B cell (primary cell): ENCODE measurements around the gene LGI2. TPM values are rescaled to one million over a fixed set of nuclear protein-coding genes. Genes with fewer than 3 reads are reported as not detected.

Experiments
- ATAC-seq: fragments of 200-7000 bp; cut with Tn5 transposase; one replicate; pipeline ENCODE4 v1.10.0; 2021; ENCODE audit warnings: low read depth, mild to moderate bottlenecking, moderate number of reproducible peaks, moderate library complexity
- CTCF ChIA-PET: fragments of 350-600 bp; sonication (Branson Sonifier 250); formaldehyde crosslinking; loops from one replicate; lab custom pipeline; 2021; ENCODE audit warnings: antibody characterized with exemption, inconsistent platforms; lab: Charles Lee
- POLR2A ChIA-PET: fragments of 350-600 bp; sonication (Branson Sonifier 250); formaldehyde crosslinking; loops from one replicate; lab custom pipeline; 2021; ENCODE audit warnings: antibody characterized with exemption; lab: Charles Lee
- DNase-seq: peaks from one replicate; pipeline ENCODE4 v3.0.0; 2013
- H2AFZ ChIP-seq: 2 replicates; pipeline ENCODE4 v1.6.1; 2012; ENCODE audit warnings: mild to moderate bottlenecking, low read depth, low read length; ENCODE audit not compliant: insufficient read depth, poor library complexity, severe bottlenecking
- H3K27ac ChIP-seq, 2 donors: 1 replicate in 1 of 2; 2 replicates in 1 of 2; pipeline ENCODE4 v1.5.1; 2012 to 2013; ENCODE audit warnings: low read length in 2 of 2, mild to moderate bottlenecking in 2 of 2, moderate library complexity in 1 of 2
- H3K27me3 ChIP-seq, 4 experiments: fragments of 200-600 bp in 1 of 4; sonication (generic) in 1 of 4; replicated peaks in 1 of 4; 1 replicate in 2 of 4; 2 replicates in 2 of 4; pipeline versions ENCODE4 v1.6.1 to v1.7.0; 2013 to 2016; ENCODE audit warnings: low read length in 3 of 4, mild to moderate bottlenecking in 2 of 4, mixed read lengths in 1 of 4, moderate library complexity in 1 of 4; ENCODE audit not compliant: insufficient read depth in 4 of 4, control insufficient read depth in 3 of 4; ENCODE audit errors: control extremely low read depth in 1 of 4
- H3K36me3 ChIP-seq, 2 experiments: replicated peaks in 1 of 2; 1 replicate in 1 of 2; 2 replicates in 1 of 2; pipeline versions ENCODE4 v1.6.1 to v1.7.1; 2013; ENCODE audit warnings: low read length in 1 of 2; ENCODE audit not compliant: insufficient read depth in 2 of 2, control insufficient read depth in 1 of 2; ENCODE audit errors: control extremely low read depth in 1 of 2, extremely low read depth in 1 of 2
- H3K4me1 ChIP-seq, 2 donors: fragments of 200-600 bp in 1 of 2; sonication (generic) in 1 of 2; 1 replicate in 1 of 2; 2 replicates in 1 of 2; pipeline versions ENCODE4 v1.5.1 to v1.6.1; 2013 to 2017; ENCODE audit warnings: low read length in 2 of 2; ENCODE audit not compliant: control insufficient read depth in 2 of 2, insufficient read depth in 2 of 2
- H3K4me2 ChIP-seq: replicated peaks from 2 replicates; pipeline ENCODE3; 2012; ENCODE audit warnings: mild to moderate bottlenecking, low read depth, low read length; ENCODE audit not compliant: poor library complexity, severe bottlenecking
- H3K4me3 ChIP-seq, 5 experiments: fragments of 200-600 bp in 1 of 5; sonication (generic) in 1 of 5; 1 replicate in 3 of 5; 2 replicates in 2 of 5; pipeline versions ENCODE4 v1.5.1 to v1.7.0; 2011 to 2016; ENCODE audit warnings: low read length in 4 of 5, mild to moderate bottlenecking in 4 of 5, low read depth in 2 of 5, control low read depth in 1 of 5, moderate library complexity in 1 of 5; ENCODE audit not compliant: insufficient read depth in 1 of 5; ENCODE audit errors: control extremely low read depth in 1 of 5, extremely low read depth in 1 of 5
- H3K79me2 ChIP-seq: fragments of 200-600 bp; sonication (generic); one replicate; pipeline ENCODE4 v1.6.0; 2016; ENCODE audit warnings: low read length; ENCODE audit not compliant: control insufficient read depth, insufficient read depth
- H3K9ac ChIP-seq: fragments of 200-600 bp; sonication (generic); 2 replicates; pipeline ENCODE4 v1.6.1; 2017; ENCODE audit warnings: mild to moderate bottlenecking, low read length, moderate library complexity
- H3K9me3 ChIP-seq, 3 donors: one replicate each; pipeline versions ENCODE4 v1.6.1 to v1.7.1; 2013; ENCODE audit warnings: low read length in 2 of 3; ENCODE audit not compliant: control insufficient read depth in 2 of 3, insufficient read depth in 1 of 3; ENCODE audit errors: control extremely low read depth in 1 of 3
- H4K20me1 ChIP-seq: 2 replicates; pipeline ENCODE4 v1.6.0; 2012; ENCODE audit warnings: mild to moderate bottlenecking, low read length; ENCODE audit not compliant: insufficient read depth, control insufficient read depth, poor library complexity, severe bottlenecking
- H3K27ac Mint-ChIP-seq: one replicate; pipeline ENCODE4 v1.8.0; 2021; ENCODE audit warnings: mixed read lengths
- H3K27me3 Mint-ChIP-seq: one replicate; pipeline ENCODE4 v1.8.0; 2021; ENCODE audit warnings: mixed read lengths
- H3K4me1 Mint-ChIP-seq: one replicate; pipeline ENCODE4 v1.8.0; 2021; ENCODE audit warnings: mixed read lengths
- H3K4me3 Mint-ChIP-seq: one replicate; pipeline ENCODE4 v1.8.0; 2021; ENCODE audit warnings: mixed read lengths
- H3K9me3 Mint-ChIP-seq: one replicate; pipeline ENCODE4 v1.8.0; 2022; ENCODE audit warnings: mixed read lengths; ENCODE audit not compliant: insufficient read depth
- EZH2 ChIP-seq: IDR thresholded peaks from 2 replicates; pipeline ENCODE4 v1.6.1; 2012; ENCODE audit warnings: borderline replicate concordance, low read depth, mild to moderate bottlenecking, moderate library complexity, low read length; ENCODE audit not compliant: insufficient read depth, poor library complexity, severe bottlenecking
- WGBS: methylation state at CpG from one replicate; pipeline ENCODE4 v1.1.5; 2013; ENCODE audit warnings: missing lambda C conversion rate; ENCODE audit not compliant: insufficient coverage; 5-methylcytosine and 5-hydroxymethylcytosine counted together
- intact Hi-C: fragments of 100-400 bp; cut with micrococcal nuclease; formaldehyde crosslinking; loops from one replicate; pipeline ENCODE4 v1.10.0; 2022
- polyA plus RNA-seq: library from polyadenylated mRNA; depleted of rRNA; stranded (reverse); fragments of >200 nt; gene quantifications from 2 replicates; pipeline ENCODE4 v1.2.3, GENCODE V29; 2012
- total RNA-seq, 2 donors: library from RNA; stranded (reverse); fragments of 120-200 nt in 1 of 2; gene quantifications; 1 replicate in 1 of 2; 2 replicates in 1 of 2; pipeline versions ENCODE4 v1.2.3 to v1.2.4, GENCODE V29; 2013 to 2022
- TF ChIP-seq, protein P1 (sequence below): fragments of 200-600 bp; IDR thresholded peaks from one replicate; pipeline ENCODE4 v1.8.0; 2022; ENCODE audit warnings: antibody characterized with exemption, mild to moderate bottlenecking

Gene LGI2
- total and polyA plus RNA-seq, 2 donors (not counting 1 experiment from before 2014, with no cell fraction given), result not detected

DNA sequence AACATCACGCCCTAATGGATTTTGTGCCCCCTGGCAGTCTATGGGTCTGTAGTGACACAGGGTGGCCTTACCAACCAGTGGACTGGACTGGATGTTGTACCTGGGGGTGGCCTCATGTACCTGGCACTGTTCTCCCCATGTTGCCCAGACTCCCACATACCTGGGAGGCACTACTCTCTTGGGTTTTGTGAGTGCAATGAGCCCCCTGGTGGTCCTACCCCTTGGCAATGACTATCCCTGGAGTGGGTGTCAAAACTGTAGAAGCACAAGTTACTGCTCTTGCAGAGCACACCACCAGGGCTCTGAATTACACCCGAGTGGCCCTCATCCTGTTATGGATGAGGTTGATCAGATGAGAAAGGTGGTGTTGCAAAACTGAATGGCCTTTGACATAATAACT, 60.1 kb downstream of the LGI2 start:
- peaks cover 25% of the 10 kb centered on the region for H3K27me3 Mint-ChIP-seq
- Histone ChIP-seq H3K79me2 (no peaks in the 10 kb centered on the region), H3K9me3 (peaks cover 0 to 27% (median 6%) of the 10 kb centered on the region in 3 donors), H2AFZ (no peak overlapping the region), H3K9ac (no peak overlapping the region), H3K4me1 (no peaks in the 10 kb centered on the region), H3K4me3 (no peak overlapping the region), H3K27me3 (no peaks in the 10 kb centered on the region), H3K27ac (no peak overlapping the region), H4K20me1 (no peaks in the 10 kb centered on the region), H3K36me3 (no peaks in the 10 kb centered on the region), H3K4me2 (no peak overlapping the region)
- ChIA-PET POLR2A (no interaction called here), CTCF (interaction anchor here (1.5 kb wide), 1 partner anchor 10 kb away, joined by 7 read pairs; no protein-coding TSS in a partner anchor)
- no CpG with 5 or more reads among the region's 2 CpGs for WGBS
- H3K9me3 Mint-ChIP-seq, result peaks cover 2% of the 10 kb centered on the region
- intact Hi-C loops, result no loop called here
- ATAC-seq (no peak), DNase-seq (no peak)
- no peak overlapping the region for H3K4me3 Mint-ChIP-seq
- no peak for TF ChIP-seq EZH2
- TF ChIP-seq, protein P1, sequence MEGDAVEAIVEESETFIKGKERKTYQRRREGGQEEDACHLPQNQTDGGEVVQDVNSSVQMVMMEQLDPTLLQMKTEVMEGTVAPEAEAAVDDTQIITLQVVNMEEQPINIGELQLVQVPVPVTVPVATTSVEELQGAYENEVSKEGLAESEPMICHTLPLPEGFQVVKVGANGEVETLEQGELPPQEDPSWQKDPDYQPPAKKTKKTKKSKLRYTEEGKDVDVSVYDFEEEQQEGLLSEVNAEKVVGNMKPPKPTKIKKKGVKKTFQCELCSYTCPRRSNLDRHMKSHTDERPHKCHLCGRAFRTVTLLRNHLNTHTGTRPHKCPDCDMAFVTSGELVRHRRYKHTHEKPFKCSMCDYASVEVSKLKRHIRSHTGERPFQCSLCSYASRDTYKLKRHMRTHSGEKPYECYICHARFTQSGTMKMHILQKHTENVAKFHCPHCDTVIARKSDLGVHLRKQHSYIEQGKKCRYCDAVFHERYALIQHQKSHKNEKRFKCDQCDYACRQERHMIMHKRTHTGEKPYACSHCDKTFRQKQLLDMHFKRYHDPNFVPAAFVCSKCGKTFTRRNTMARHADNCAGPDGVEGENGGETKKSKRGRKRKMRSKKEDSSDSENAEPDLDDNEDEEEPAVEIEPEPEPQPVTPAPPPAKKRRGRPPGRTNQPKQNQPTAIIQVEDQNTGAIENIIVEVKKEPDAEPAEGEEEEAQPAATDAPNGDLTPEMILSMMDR, result no peak
- H3K4me1 Mint-ChIP-seq, result no peaks in the 10 kb centered on the region
- H3K27ac Mint-ChIP-seq, result no peak overlapping the region

DNA sequence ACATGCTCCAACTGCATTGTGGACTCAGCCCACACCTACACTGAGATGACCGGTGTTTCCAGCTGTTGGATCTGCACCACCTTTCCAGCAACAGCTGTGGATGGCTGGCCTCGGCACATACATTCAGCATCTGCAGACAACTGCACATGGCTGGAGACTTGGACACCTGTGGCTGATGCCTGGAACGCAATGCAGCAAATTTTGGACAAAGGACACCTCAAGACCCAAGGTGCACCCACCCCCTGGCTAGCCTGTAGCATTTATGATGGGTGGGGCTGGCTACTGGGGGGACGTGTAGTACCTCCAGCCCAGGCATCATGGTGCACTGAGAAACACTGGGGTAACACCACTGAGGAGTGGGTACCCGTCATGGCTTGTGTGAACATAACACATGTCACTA, 60.6 kb downstream of the LGI2 start:
- Mint-ChIP-seq H3K4me1 (no peaks in the 10 kb centered on the region), H3K4me3 (no peak overlapping the region), H3K27me3 (peaks cover 22% of the 10 kb centered on the region), H3K9me3 (peaks cover 2% of the 10 kb centered on the region), H3K27ac (no peak overlapping the region)
- Histone ChIP-seq H3K36me3 (no peaks in the 10 kb centered on the region), H3K9me3 (peaks cover 0 to 30% (median 10%) of the 10 kb centered on the region in 3 donors), H3K4me2 (no peak overlapping the region), H3K79me2 (no peaks in the 10 kb centered on the region), H2AFZ (no peak overlapping the region), H3K27me3 (no peaks in the 10 kb centered on the region), H3K9ac (no peak overlapping the region), H3K4me3 (no peak overlapping the region), H4K20me1 (no peaks in the 10 kb centered on the region), H3K4me1 (no peaks in the 10 kb centered on the region), H3K27ac (no peak overlapping the region)
- no peak for ATAC-seq
- CTCF ChIA-PET, result interaction anchor here (0.6 kb wide), 1 partner anchor 10 kb away, joined by 3 read pairs; no protein-coding TSS in a partner anchor
- TF ChIP-seq, protein P1, result no peak
- TF ChIP-seq EZH2, result no peak
- WGBS, result 83% methylated on average over 2 of the region's 5 CpGs
- POLR2A ChIA-PET, result no interaction called here
- DNase-seq, result no peak
- intact Hi-C loops, result no loop called here
